ENCODE data around the gene FARP1.

Gene FARP1

DNA sequence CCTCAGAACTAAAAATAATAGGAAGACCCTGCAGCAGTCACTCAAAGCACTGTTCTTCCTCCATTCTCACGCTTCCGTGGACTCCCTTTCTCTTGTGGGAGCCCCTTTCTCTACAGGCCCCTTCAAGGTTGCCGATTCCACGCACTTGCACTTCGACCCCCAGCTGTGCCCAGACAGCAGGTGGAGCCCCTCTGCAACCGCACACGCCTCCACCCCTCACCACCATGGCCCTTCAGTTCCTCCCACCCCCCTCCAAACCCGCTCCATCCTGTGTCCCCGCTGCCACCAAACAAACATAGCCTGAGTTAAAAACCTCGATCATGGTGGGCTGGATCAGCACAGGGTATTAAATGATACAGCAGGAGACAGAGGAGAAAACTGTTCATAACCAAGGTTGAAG is 331.4 kb downstream of the FARP1 start:
- DNase-seq: no peak

DNA sequence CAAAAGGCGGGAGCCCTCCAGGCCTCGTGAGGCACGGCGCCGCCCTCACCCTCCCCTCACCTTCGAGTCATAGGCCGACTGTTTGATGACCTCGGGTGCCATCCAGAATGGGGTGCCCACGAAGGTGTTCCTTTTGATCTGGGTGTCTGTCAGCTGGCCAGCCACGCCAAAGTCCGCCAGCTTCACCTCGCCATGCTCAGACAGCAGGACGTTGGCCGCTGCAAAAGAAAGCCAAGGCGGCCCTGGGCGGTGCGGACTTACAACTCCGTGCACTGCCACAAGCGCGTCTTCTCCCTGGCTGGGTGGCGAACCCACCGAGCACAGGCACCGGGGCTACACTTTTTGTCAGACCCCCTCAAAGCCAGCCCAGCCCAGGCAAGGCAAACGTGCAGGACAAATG is 331.9 kb downstream of the FARP1 start:
- no peak for DNase-seq

DNA sequence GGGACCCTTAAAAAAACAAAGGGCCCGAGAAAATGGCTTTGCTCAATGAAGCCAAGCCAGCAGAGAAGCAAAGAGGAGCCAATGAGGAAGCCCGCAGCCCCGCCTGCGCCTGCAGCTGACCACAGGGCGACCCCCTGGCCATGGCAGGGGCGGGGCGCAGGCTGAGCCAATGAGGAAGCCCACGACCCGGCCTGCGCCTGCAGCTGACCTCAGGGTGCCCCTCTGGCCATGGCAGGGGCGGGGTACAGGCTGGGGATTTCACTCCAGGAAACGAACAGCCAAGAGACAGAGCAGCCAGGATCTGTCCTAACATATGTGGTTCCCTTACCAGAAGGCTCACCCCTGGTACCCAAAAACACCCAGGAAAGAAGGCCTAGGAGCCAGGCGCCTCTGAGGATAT is 332.6 kb downstream of the FARP1 start:
- no peak for DNase-seq

DNA sequence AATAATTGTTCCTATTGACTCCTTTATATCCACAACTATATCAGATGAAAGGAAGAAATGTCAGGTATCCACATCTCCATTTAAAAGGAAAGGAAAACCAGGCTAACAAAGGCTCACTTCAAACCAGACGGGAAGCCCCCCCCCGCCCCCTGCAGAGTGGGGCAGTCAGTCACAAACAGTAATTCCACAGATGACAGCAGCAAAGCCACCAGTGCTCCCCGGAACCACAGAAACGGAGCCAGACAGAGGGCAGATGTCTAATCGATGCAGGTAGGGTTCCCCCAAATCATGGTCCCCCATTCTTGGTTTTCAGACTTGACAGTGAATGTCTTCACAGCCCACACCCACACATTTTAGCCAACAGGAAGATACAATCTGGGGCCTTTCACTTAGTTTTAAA is 333.2 kb downstream of the FARP1 start:
- DNase-seq: peak; percentile 54

DNA sequence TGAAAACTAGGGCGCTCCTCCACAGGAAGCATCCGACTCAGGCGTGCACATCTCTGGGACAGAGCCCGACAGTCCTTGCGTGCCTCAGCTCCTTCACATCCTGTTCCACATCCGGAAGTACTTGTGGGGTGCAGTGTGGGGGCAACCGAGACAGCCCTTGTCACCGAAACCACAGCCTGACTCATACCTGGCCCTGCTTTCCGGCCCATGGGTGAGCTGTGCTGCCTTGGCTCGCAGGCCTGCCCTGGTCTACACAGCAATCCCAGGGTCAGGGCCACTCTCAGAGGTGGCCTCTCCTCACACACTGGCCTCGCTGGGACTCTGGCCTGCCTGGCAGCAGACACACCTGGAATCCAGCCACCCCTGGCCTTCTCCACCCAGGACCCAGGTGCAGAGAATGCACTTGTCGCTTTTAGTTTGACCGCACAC is 333.7 kb downstream of the FARP1 start:
- peak; percentile 85 for DNase-seq

DNA sequence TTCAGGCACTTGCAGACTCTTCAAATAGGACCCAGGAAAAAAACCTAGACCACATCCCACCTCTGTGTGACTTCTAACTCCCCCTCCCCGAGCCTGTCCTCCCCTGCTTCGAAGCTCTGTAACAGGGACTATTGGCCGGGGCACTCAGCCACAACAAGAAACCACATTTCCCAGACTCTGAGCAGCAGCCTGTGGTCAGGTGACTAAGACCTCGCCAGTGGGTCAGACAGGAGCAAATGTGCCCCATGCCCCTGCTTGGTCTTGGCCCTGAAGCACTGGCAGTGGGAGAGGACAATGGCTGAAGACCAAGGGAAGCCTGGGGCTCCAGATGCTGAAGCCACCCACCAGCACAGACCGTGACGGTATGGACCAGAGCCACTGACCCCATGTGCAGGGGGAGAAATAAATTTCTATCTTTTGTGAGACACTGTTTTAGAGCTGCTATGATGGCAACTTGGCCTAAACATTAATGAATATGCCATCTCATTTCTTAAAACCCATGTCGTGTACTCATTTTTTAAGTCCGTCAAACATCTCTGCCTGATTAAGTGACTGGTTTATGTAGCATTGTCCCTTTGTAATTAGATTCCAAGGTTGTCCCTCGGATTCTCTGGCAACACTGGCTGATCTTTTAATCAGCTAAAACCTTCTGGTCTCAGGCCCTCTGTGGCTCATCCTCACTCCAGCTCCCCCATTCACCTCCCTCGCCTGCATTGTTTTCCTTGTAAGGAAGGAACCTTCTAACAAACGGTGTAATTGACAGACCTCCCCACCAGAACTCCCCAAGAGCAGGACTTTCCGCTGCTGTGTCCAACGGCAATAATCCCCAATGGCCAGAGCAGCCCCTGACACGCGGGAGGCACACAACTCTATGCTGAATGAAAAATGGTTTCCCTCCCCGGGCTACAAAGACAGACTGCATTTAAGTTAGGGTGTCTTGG is 335.6 kb downstream of the FARP1 start:
- no peak for DNase-seq

DNA sequence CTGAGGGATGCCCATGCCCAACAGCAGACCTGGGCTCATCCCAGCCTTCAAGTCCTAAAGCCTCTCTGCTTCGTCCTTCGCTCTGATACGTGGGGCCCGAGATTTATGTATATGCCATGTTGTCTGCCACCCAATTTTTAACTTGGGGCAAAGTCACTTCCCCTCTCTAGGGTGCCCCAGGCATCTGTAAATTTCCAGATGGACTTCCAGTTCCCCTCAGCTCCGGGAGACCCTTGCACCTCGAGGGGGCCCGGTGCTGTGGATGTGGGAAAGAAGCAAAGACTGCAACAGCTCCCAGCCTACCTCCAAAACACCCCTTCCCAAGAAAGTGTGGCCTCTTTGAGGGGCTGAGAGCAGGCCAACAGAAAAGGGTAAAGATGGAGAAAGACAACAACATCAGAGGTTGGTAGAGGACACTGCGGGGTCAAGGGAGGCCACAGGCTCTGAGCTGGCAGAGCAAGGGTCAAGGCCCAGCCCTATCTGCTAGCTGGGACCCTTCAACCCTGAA is 336.7 kb downstream of the FARP1 start:
- DNase-seq: no peak

DNA sequence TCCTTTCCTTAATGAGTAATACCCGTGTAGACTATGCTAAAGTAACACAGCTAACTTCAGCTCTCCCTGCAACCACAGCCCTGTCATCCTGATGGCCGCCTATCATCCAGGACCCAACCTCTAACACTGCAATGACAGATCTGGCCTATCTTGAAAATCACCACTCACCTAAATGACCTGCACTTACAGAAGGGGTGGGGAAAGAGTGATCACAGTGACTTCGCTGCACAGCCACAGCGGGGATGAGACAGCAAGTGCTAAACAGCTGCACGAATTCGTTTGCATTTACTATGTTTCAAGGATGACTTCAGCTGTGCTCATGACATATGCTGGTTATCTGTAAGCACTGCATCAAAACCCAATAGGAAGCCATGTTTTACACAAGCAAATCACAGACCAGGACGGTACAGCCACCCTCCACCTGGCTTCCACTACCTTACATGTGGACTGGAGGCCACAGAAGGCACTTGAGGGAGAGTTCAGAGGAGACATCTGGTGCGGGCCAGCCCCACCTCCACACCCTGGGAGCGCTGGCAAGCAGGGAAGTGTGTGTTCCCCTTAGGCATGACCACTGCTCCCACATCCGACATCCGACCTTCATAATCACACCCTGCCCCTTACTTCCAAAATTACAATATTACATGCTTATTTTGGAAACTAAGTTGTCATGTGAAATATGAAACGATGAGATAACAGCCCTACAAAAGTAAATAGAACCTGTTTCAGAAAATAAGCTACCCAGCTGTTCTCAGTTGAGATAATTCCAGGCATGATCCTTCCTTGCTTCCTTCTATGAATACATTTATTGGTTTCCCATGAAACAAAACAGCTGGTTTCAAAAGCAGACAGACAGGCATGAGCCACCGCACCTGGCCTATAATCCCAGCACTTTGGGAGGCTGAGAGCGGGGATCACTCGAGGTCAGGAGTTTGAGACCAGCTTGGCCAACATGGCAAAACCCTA is 338.3 kb downstream of the FARP1 start:
- no peak for DNase-seq

DNA sequence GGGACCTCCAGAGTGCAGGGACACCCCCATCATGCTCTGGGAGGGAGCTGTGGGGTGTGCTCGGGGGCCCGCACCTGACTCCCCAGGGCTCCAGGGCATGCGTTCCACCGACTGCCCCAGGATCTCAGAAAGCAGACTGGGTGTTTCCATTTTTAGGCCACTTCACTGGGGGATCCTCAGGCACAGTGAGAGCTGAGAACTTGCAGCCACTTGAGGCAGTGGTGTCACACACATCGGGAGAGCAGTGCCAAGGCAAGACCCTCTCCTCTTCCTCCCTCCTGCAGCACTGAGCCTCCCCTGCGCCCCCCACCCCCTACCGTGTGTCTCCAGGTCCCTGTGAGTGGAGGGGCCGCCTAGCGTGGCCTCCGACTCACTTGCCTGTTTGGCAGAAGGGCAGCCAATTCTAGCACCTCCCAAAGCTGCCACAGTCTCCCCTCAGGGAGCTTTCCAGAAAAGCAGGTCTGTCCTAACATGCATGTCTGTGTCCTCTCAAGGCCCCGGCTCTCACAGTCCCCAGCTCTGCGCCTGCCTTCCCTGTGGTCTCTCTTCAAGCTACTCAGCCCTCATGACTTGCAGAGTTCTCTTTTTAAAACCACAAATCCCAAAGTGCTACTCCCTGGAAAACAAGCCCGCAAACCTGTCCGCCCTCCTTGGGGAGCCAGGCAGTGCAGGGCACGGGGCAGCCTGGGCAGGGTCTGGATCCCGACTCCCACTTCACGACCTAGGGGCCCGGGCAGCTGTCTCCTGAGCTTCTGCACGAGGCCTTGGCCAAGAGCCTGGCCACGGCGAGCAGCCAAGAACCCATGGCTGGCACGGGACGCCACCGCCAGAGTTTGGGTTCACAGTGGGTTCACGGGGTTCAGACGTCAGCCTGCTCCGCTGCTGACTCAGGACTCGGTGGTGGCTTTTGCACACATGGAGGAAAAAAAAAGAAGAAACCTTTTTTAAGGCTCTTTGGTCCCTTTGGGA is 339.9 kb downstream of the FARP1 start:
- DNase-seq: no peak

DNA sequence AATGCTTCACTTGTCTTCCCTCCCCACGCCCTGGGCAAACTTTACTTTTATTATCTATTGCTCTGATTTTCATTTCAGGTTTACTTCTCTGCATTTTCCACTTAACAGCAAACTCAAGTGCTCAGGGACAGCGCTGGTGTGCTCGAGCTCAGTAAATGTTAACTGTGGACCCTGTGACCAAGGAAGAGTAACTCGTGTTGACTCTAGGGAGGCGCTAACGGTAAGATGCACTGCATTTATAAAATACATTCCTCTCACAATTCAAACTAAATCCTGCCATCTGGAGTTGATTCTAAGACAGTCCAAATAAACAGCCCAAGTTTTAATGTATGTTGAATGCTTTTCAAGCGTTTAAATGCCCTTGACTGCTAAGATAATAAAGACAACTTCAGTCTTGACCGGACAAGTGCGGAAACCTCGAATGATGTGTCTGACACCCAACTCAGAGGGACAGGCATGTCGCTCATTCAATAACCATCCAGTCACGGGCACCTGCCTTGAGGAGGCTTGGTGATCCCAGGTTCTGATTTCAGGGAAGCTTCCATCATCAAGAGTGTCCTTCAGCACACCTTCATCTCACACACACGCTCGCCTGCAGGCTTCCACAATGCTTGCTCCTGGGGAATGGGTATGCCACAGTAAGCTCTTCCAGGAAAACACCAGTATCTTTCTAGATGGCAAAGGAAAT is 340.9 kb downstream of the FARP1 start:
- no peak for DNase-seq

DNA sequence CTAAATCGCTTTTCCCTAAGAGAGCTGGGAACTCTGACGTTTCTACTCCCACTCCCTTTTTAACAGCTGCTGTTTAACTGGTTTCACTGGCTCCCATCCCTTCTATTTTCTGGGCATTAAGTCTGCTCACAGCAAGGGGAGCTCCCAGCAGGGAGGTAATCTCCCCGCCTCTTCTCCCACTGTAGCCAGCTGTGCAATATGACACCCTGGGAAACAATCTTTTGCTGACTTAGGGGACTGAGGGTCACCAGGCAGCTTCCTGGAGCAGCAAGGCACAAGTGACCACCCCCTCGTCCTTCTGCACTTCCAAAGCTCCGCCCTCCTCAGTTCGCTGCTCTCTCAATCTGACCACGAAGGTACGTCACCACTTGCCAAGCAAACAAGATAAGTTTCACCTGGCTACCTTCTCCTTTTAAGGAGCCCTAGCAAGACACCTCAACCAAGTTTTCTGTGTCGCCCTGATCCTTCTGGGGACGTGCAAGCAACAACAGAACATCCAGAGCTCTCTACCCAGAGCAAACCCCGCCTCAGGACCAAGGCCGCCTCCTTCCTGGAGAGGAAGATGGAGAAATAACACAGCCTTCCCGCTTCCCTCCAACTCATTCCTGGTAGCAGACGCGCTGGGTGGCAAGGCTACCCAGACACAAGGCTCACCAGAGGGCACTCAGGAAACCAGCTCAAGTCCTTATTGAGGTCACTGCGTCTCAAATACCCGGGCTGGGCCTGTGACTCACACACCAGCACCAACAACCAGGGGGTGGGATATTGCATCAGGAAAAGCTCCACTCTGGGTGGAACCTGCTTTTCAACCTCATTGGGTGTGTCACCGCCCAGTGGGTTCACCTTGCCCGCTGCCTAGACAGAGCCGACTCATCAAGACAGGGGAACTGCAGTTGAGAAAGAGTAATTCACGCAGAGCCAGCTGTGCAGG is 341.7 kb downstream of the FARP1 start:
- peak; percentile 73 for DNase-seq

DNA sequence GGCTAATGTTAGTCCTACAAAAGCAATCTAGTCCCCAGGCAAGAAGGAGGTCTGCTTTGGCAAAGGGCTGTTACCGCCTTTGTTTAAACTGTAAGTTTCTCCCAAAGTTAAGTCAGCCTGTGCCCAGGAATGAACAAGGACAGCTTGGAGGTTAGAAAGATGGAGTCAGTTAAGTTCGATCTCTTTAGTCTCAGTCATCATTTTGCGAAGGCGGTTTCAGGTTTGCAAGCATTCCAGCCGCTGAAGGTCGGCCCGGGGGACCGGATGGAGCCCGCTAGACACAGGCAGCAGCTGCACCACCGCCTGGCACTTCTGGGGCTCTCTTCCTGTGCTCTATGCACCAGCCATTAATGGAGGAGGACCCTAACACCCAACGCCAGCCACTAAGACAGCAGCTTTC is 342.7 kb downstream of the FARP1 start:
- DNase-seq: no peak

DNA sequence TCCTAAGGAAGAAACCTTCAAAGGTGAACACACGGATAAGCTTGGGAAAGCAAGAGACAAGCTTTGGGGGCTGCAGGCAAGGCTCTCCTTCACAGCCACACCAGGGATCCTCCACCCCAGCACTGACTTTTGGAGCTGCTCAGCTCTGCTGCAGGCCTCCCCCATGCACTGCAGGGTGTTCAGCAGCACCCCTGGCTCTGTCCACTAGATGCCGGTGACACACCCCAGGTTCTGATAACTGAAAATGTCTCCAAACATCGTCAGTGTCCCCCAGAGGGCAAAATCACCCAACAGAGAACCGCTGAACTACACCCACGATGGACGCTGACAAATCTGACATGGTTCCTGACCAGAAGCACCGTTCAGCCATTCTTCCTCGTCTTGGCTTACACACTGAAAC is 343.5 kb downstream of the FARP1 start:
- DNase-seq: no peak

DNA sequence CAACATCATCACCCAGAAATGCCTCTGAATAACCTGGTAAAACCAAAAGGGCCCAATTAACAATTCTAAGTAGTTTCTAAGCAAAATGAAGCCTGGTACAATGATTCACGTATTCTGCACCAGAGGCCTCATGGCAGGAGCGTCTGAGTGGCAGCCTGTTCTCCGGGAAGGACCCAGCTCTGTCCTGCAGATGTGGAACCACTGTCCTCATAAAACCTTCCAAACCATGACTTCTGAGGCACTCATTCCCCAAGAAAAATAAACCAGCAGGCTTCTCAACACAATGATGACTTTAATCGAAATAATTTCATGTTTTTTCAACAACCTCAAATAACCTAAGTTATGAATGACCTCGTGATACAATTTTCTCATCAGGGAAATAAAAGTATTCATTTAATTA is 344.1 kb downstream of the FARP1 start:
- DNase-seq: no peak

DNA sequence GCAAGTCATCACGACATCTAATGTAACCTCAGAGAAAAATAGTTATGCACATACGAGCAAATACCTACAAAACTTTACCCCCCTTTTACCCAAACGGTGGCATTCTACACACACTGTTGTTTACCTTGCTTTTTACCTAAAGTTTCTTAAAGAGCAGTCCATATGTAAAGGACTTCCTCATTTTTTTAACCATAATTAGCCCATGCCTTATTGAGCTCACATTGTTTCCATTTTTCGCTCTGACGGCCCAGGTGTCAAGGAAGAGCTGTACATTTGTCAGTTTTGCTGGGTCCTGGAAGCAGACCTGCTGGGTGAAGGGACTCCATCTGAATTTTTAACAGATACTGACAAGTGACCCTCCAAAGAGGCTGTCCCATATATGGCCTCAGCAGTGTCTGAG is 344.6 kb downstream of the FARP1 start:
- no peak for DNase-seq

DNA sequence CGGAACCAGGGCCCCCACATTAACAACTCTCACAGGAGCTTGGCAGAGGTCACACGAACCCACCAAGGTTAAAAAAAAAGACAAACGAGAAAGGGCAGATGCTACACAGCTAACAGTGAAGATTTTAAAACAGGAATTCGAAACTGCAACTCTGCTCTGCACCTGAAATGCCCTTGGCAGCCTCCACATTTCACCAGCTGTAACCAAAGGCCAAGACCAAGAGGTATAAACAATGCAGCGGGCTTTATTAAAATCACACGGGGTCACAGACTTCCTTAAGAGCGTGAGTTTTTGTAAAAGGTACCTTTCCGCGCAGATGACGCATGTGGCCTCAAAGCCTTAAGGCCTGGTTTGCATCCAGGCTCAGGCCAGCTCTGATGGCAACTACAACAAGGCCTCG is 345.8 kb downstream of the FARP1 start:
- DNase-seq: no peak

DNA sequence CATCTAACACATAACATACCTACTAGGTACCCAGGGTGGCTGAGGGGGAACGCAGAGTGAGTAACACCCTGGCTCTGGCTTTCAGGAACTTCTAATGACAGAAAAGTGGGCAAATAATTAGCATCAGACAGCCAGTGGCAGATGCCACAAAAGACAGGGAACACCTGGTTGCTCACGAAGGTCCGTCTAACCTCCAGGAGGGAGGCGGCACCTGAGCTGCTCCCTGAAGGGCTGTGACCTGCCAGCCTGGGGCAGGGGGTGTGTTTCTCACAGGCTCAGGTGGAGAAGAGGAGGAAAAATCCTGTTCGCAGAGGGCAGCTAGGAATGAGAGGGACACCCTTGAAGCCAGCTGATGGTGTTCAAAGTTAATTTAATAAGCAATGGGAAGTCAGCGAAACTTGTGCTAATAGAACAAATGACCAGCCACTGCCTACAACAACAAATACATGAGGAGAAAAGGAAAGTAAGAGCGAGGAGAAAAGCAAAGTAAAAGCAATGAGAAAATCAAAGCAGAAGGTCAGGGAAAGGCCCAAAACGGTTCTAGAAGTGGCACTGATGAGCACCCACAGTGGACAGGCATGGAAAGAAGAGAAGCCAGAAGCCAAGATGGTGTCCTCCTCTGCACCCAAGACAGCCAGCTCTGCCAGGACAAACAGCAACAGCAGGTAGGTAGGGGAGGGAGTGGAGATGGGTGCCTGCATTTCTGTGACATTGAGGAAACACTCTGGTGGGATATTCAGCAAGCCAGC is 346.7 kb downstream of the FARP1 start:
- no peak for DNase-seq

DNA sequence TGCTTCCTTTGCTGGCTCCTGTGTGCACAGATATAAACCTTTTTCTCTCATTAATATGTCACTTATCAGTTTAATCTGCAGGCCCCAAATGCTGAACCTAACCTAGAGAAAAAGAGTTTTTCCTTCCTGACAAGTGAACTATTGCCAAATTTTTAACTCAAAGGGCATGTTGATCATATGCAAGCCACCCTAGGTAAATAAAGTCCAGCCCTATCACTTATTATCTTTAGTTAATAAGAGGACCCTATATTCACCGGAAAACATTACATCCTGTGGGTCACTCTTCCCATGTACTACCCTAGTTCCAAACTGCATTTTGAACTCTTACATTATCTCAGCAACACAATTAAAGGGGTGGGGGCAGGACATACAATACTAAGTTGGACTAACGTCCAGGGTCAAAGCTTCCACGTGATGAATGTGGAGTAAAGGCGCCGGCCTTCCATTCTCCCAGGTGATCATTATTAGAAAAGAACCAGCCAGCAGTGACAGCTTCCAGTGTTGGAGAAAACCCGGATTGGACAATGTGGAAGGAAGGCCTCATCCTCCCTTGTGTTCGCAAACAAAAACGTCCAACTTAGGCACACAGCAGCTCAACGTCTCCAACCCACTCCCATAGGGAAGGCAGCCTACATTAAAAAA is 347.4 kb downstream of the FARP1 start:
- no peak for DNase-seq

DNA sequence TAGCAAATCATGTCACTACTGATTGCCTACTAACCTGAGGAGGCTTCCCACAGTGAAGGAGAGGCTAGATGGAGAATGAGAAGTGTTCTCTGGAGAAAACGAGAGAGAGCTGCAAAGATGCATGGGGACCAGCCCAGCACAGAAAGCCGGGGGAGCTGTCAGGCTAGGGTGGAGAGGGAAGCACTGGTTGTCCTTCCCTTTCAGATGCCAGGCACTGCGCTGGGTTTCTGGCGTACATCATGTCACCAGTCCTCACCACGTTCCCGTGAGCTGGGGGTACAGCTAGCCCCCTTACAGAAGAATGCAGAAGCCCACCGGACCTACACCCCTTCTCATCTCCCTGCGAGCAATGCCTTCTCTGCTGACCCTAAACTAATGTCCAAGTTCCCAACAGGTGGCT is 348.0 kb downstream of the FARP1 start:
- no peak for DNase-seq
